OCI-LY3 (cell line): ENCODE data around the gene CSNK1A1.
"Not testable (repeated sequence)": the region's sequence is repeated elsewhere in the genome, so short reads cannot be mapped to it uniquely, and the experiment has no call there.

ENCODE experiments used
- H2AFZ ChIP-seq: fragments of 200-600, 300-600 bp; shearing (Covaris generic); 2 replicates; pipeline ENCODE4 v1.6.0; 2014; ENCODE audit warnings: antibody characterized with exemption, low read depth, low read length
- H3K27ac ChIP-seq: fragments of 200-600, 300-600 bp; sonication (generic); 2 replicates; pipeline ENCODE4 v1.5.1; 2014; ENCODE audit warnings: mild to moderate bottlenecking, low read length, moderate library complexity, mixed read lengths
- H3K27me3 ChIP-seq: fragments of 200-600, 300-600 bp; sonication (generic); 2 replicates; pipeline ENCODE4 v1.6.1; 2014; ENCODE audit warnings: low read depth, low read length, mixed read lengths
- H3K36me3 ChIP-seq: fragments of 200-600, 300-600 bp; sonication (generic); replicated peaks from 2 replicates; pipeline ENCODE3; 2014; ENCODE audit warnings: low read depth, low read length, mixed read lengths
- H3K4me1 ChIP-seq: fragments of 300-600, 200-600 bp; sonication (generic); 2 replicates; pipeline ENCODE4 v1.6.1; 2014; ENCODE audit warnings: low read length, mixed read lengths
- H3K4me2 ChIP-seq: fragments of 200-600, 300-600 bp; sonication (generic); 2 replicates; pipeline ENCODE4 v1.6.1; 2014; ENCODE audit warnings: low read length, mixed read lengths
- H3K4me3 ChIP-seq: fragments of 300-600, 200-600 bp; sonication (generic); 2 replicates; pipeline ENCODE4 v1.5.1; 2014; ENCODE audit warnings: antibody characterized with exemption, mild to moderate bottlenecking, low read length, moderate library complexity
- H3K79me2 ChIP-seq: fragments of 300-600, 200-600 bp; shearing (Covaris generic); 2 replicates; pipeline ENCODE4 v1.6.1; 2014; ENCODE audit warnings: mild to moderate bottlenecking, low read length, mixed read lengths
- H3K9ac ChIP-seq: fragments of 300-600, 200-600 bp; shearing (Covaris generic); 2 replicates; pipeline ENCODE4 v1.6.0; 2014; ENCODE audit warnings: mild to moderate bottlenecking, low read length, moderate library complexity
- H3K9me3 ChIP-seq: fragments of 200-600, 300-600 bp; shearing (Covaris generic); 2 replicates; pipeline ENCODE4 v1.6.1; 2014; ENCODE audit warnings: low read length, mixed read lengths; ENCODE audit not compliant: insufficient read depth
- H4K20me1 ChIP-seq: fragments of 200-600, 300-600 bp; sonication (generic); 2 replicates; pipeline ENCODE4 v1.6.1; 2016; ENCODE audit warnings: low read length, mixed read lengths; ENCODE audit not compliant: insufficient read depth
- CTCF ChIP-seq: fragments of 200-600, 300-600 bp; sonication (generic); IDR thresholded peaks from 2 replicates; pipeline ENCODE4 v1.5.1; 2014; ENCODE audit warnings: antibody characterized with exemption, low read length, low read depth
- EZH2phosphoT487 ChIP-seq: fragments of 200-600 bp; shearing (Covaris generic); IDR thresholded peaks from 2 replicates; pipeline ENCODE4 v1.6.1; 2018; ENCODE audit warnings: antibody characterized with exemption, mixed run types, low read depth

The CSNK1A1 gene

GRCh38 chr5:149445739-149446369 is 105.4 kb downstream of the CSNK1A1 start:
- Histone ChIP-seq H3K36me3 (no peaks in the 10 kb centered on the region), H3K4me3 (no peak overlapping the region), H3K9me3 (no peaks in the 10 kb centered on the region), H3K4me2 (no peak overlapping the region), H4K20me1 (no peaks in the 10 kb centered on the region), H3K79me2 (no peaks in the 10 kb centered on the region), H3K27me3 (no peaks in the 10 kb centered on the region), H3K4me1 (no peaks in the 10 kb centered on the region), H3K9ac (no peak overlapping the region), H3K27ac (no peak overlapping the region), H2AFZ (no peak overlapping the region)
- no peak for TF ChIP-seq EZH2phosphoT487
- TF ChIP-seq CTCF = no peak

- no peaks in the 10 kb centered on the region for H3K79me2 ChIP-seq
- no peaks in the 10 kb centered on the region for H3K27me3 ChIP-seq
- H4K20me1 ChIP-seq = no peaks in the 10 kb centered on the region
- no peak overlapping the region for H3K9ac ChIP-seq
- H3K4me1 ChIP-seq = no peaks in the 10 kb centered on the region
- no peak overlapping the region for H3K4me3 ChIP-seq
- no peaks in the 10 kb centered on the region for H3K9me3 ChIP-seq
- no peaks in the 10 kb centered on the region for H3K36me3 ChIP-seq
- TF ChIP-seq EZH2phosphoT487 = no peak
- TF ChIP-seq CTCF = no peak
- H3K27ac ChIP-seq = no peak overlapping the region
- H2AFZ ChIP-seq = no peak overlapping the region
- H3K4me2 ChIP-seq = no peak overlapping the region
These were observed 105.9 kb downstream of the CSNK1A1 start for GRCh38 chr5:149445343-149445738.

- H3K4me1 ChIP-seq, H3K9me3 ChIP-seq, H3K4me3 ChIP-seq, H4K20me1 ChIP-seq, H3K36me3 ChIP-seq, H3K79me2 ChIP-seq, H3K27me3 ChIP-seq, H3K27ac ChIP-seq, H3K4me2 ChIP-seq, H2AFZ ChIP-seq, H3K9ac ChIP-seq: not testable (repeated sequence)
These were observed 106.8 kb downstream of the CSNK1A1 start for GRCh38 chr5:149444430-149444829.

- H3K9me3 ChIP-seq = no peaks in the 10 kb centered on the region
- H3K4me3 ChIP-seq = no peak overlapping the region
- no peak overlapping the region for H3K9ac ChIP-seq
- no peaks in the 10 kb centered on the region for H3K79me2 ChIP-seq
- H3K4me1 ChIP-seq = no peaks in the 10 kb centered on the region
- no peak overlapping the region for H2AFZ ChIP-seq
- H3K27ac ChIP-seq = no peak overlapping the region
- H3K36me3 ChIP-seq = no peaks in the 10 kb centered on the region
- H3K27me3 ChIP-seq = no peaks in the 10 kb centered on the region
- H4K20me1 ChIP-seq = no peaks in the 10 kb centered on the region
- no peak for TF ChIP-seq EZH2phosphoT487
- no peak for TF ChIP-seq CTCF
- no peak overlapping the region for H3K4me2 ChIP-seq
These were observed 108.0 kb downstream of the CSNK1A1 start for GRCh38 chr5:149443210-149443609.
